CD1c-positive myeloid dendritic cell (primary cell): ENCODE data around the gene SPATS2L.

ENCODE experiments used
- DNase-seq: peaks from one replicate; pipeline ENCODE4 v3.0.0-alpha.2; 2016; ENCODE audit errors: extremely low spot score

The SPATS2L gene

GRCh38 chr2:200296118-200296517 lies 10.4 kb upstream of the SPATS2L start:
- DNase-seq: no peak

GRCh38 chr2:200297100-200297499 lies 9.4 kb upstream of the SPATS2L start:
- no peak for DNase-seq

DNA sequence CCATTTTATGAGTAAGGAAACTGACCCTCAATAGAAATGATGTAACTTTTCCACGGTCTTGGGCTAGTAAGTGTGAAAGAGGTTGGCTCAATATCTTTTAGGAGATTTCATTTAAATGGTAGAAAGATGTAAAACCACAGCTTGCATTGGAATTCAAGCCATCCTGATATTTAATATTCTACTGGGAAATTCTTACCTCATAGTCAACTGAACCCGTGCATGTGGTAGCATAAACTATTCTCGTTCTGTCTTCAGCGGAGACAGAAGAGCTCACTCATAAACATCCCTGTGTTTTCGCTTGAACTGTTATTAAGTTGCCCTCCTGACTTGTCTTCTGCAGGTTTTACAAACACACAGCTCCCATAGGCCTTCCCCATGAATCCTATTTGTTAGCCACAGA lies 8.5 kb upstream of the SPATS2L start:
- no peak for DNase-seq

GRCh38 chr2:200298816-200299215 lies 7.7 kb upstream of the SPATS2L start:
- no peak for DNase-seq

DNA sequence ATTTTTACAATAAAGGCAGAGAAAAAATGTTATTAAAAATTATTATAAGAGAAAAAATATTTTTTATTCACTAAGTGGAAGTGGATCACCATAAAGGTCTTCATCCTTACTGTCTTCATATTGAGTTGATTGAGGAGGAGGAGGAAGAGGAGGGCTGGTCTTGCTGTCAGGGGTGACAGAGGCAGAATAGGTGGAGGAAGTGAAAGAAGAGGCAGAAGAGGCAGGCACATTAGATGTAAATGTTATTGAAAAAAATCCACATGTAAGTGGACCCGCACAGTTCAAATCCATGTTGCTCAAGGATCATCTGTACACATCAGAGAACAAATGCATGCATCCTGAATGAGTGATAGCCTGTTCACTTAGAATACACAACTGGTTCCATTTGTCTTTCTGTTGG lies 6.4 kb upstream of the SPATS2L start:
- no peak for DNase-seq

- DNase-seq: no peak
Measured at GRCh38 chr2:200300638-200301314, 5.7 kb upstream of the SPATS2L start.

DNA sequence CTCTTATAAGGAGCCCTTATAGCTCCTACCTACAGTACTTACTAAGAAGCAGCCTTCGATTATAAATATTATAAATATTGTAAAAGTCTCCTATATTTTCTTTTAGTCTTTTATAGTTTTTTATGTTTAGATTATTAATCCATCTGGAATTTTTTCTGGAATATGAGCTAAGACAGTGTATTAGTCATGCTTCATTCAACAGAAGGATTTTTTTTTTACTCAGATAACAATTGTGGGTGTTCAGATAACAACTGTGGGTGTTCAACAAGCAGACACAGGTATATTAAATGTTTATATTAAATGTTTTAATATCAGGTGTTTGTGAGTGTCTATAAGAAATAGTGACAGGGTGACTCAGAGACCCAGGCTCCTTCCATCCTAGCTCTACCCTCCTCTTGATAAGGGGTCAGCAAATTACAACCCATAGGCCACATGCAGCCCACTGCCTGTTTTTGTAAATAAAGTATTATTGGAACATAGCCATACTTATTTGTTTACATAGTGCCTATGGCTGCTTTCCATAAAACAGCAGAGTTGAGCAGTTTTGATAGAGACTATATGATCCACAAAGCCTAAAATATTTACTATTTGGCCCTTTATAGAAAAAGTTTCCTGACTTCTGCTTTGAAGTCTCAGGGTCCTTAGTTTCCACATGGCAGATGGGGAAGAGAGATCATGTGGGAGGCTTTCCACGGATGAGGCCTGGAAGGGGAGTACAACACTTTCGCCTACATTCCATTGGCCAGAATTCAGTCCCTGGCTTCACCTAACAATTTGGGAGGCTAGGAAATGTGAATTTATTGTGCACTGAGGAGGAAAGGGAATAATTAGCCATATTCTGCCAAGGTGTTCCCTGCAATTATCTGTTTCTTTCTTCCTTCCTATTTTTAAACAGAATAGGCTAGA lies 4.3 kb upstream of the SPATS2L start:
- peak; percentile 35 for DNase-seq

- peak; percentile 4 for DNase-seq
Measured at GRCh38 chr2:200302940-200303727, 3.4 kb upstream of the SPATS2L start.

- DNase-seq: peak; percentile 38
Measured at GRCh38 chr2:200305797-200306195, 697 bp upstream of the SPATS2L start.

GRCh38 chr2:200306931-200307723 lies 634 bp downstream of the SPATS2L start:
- DNase-seq: peak; percentile 52

DNA sequence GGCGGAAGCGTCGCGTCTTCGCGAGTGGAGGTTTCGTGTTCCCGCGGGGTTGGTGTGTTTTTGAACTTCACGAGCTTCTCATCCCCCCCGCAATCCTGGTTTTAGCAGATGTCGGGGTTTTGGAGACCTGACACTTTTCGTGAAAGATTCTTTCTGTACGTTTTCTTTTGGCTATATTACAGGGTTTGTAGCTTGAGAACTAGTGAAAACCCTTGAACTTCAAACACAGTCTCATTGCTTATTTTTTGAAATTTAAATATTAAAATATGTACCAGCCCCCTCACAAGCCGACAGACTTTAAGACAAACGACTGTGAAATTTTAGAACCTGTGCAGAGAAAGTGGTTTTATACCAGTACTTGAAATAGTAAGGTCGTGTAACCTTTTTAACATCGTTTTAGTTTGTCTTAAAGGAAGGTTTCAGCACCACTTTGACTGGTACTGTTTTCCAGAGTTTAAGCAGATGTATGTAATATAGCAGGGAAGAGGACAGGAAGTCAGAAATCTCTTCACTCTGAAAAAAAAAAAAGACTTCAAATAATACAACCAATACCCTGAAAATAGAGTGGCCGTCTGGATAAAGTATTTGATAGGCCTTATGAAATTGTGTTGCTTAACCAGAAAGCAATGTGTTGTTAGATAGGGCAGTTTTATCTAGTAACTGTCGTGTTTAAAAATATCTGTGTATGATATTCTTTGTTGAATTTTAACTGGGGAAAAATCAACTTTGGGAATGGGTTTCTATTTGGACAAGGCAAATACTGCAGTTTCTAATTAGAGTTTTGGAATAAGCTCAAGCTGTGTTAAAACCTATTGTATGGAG lies 1.4 kb downstream of the SPATS2L start:
- no peak for DNase-seq

DNA sequence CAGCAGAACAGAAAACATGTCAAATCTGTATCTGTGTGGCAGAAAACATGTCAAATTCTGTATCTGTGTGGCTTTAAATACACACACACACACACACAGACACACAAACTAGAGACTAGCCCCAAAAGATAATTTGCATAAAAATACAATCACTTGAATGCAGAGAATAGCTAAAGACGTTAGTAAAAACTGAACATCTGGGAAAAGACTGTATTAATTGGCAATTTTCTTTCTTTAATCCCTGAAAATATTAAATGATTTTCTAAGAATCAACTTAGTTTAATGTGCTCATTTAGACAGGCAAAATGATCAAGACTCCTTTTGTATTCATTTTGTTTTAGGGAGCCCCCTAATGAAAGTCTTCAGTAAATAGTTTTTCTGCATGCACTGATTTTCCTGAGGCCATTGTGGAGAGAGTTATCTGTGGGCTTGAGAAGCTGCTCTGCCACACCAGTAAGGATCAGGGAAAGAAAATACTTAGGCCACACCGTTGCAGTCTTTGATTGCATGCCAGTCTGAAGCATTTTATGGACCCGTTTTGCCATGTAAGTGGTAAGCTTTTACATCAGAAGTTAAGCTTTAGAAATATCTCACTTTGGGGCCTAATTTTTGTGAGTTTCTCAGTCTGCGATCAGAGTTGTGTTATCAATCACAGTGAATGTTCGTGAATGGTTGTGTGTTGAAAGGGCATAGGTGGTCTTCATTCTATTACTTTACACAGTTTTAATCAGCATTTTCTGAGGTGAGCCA lies 2.2 kb downstream of the SPATS2L start:
- DNase-seq: no peak

DNA sequence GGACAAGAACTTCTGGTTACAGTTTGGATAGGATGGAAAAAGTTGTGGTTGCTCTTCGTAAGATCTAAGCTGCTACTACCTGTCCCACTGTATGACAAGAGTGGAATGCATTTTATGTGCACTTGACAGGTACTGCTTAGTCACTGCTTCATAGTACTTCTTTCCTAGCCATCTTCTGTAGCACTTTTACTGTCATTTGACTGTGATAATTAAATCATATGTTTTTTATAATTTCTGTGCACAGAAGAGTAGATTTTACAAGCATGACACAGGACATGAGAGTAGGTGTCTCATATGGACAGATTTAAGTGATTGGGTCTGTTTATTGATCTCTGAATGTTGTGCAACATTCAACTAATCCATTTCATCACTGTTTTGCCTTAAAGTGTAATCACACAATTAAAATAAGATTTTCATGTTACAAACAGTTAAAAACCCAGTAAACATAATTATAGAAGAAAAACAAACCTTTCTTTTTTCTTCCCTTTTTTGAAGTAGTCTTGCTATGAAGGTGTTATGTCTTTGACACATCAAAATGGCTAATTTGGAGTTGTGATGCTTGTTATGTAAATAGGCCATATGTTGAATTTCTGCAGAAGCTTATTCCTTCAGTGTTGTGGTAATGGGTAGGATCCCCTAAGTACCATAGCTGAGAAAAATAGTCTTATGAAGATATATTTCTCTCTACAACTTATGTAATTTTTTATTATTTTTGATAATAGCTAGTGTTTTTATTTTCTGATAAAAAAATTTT lies 3.0 kb downstream of the SPATS2L start:
- DNase-seq: no peak

- DNase-seq: no peak
Measured at GRCh38 chr2:200310545-200310971, 4.1 kb downstream of the SPATS2L start.

DNA sequence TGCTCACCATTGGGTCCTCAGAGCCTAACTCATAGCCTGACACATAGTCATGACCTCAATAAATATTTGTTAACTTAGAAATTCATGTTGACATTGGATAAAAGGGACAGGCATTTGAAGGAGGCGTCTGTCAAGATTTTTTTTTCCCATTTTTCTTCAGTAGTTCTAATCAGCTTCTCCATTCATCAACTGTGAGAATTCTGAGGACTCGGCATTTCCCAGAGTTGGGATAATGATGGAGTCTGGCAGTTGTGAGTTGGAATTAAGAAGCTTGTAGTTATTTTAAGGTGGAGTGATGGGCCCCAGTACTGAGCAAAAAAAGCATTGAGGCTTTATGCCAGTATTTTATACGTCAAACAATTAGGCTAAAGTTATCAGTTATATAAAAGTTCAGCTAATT lies 4.6 kb downstream of the SPATS2L start:
- no peak for DNase-seq

DNA sequence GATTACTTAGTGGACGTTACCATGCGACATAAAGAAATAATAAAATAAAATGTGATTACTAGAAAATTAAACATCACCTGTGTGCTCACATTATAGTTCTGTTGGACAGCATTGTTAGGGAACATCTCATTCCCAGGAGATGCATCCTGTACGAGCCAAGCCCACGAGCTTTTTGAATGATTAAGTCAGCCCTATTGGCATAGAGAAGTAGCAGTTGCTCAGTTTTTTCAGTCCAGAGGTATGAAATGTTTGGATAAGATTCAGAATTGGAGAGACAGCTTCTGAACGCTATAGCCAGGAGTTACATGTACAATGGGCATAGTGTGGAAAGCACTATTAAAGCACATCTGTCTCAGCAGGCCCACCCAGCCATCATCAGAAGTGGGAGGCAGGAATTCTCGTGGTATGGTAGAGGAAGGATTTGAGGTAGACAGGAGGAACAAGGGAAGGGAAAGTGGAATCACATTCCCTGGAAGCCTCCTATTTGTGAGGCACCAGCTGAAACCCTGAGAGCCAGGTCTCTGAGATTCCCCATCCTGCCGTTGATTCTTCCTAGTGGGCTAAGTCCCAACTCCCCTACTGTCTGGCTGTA lies 8.6 kb downstream of the SPATS2L start:
- DNase-seq: no peak

GRCh38 chr2:200317975-200318374 lies 11.5 kb downstream of the SPATS2L start:
- DNase-seq: no peak

DNA sequence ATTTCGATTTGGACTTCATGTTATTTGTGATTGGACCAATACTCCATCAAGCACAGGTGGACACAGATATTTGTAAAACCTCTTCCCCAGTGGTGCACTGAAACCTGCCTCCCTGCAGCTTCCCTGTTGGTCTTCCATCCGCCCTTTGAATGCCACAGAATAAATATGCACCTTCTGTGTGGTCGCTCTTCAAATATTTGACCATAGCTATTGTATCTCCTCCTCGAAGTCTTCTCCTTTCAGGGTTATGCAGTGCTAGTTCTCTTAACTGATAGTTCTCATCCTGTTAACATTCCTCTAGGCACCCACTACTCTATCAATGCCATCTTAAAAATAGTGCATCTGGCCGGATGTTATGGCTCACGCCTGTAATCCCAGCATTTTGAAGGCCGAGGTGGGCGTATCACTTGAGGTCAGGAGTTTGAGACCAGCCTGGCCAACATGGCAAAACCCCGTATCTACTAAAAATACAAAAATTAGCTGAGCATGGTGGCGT lies 12.5 kb downstream of the SPATS2L start:
- no peak for DNase-seq
